ENCODE data around the gene CLEC10A. TPM values are rescaled to one million over a fixed set of nuclear protein-coding genes. Genes with fewer than 3 reads are reported as not detected.
A peak's percentile ranks its signal among the peaks of the same experiment; 100 is the strongest.

Gene CLEC10A
- total RNA-seq, 1 experiment from 2014 or later: not detected

- peaks cover 23% of the 10 kb centered on the region for H3K79me2 ChIP-seq (ENCODE audit: low read depth)
- intact Hi-C loops (cut with micrococcal nuclease; ENCODE audit: unreplicated experiment): no loop called here
- POLR2A ChIA-PET (ENCODE audit: unreplicated experiment): interaction anchor here (0.5 to 1.2 kb wide), 4 partner anchors 11 to 94 kb away, joined by 3 to 18 read pairs (median 6); no protein-coding TSS in a partner anchor
- no peaks in the 10 kb centered on the region for H3K9me2 ChIP-seq (ENCODE audit: insufficient read depth)
- peaks cover 30% of the 10 kb centered on the region; the same call in 1 of the 2 replicates for H3F3A ChIP-seq (ENCODE audit: insufficient read depth, low read depth)
- TSS peak; percentile 97 for BruUV-seq (replicated peaks)
- no peaks in the 10 kb centered on the region for H3K9me3 ChIP-seq (ENCODE audit: insufficient read depth, low read depth)
- peak overlapping the region; percentile 61 for H3K27ac ChIP-seq
- no peak for DNase-seq
- no peaks in the 10 kb centered on the region for H3K27me3 ChIP-seq (ENCODE audit: insufficient read depth, low read depth)
- H3K4me1 ChIP-seq (replicated peaks; ENCODE audit: insufficient read depth): peaks cover 20% of the 10 kb centered on the region
- H2AFZ ChIP-seq: peak overlapping the region; percentile 89
- TF ChIP-seq CTCF (conservative IDR thresholded peaks at IDR 0.05) (no peak), EZH2 (IDR thresholded peaks at IDR 0.05; ENCODE audit: low read depth) (no peak)
- H4K20me1 ChIP-seq (ENCODE audit: insufficient read depth): no peaks in the 10 kb centered on the region
- H3K36me3 ChIP-seq (ENCODE audit: low read depth): 0 out of 2 replicates have a peak, but pooled peaks cover 4% of the 10 kb centered on the region
- H3K4me3 ChIP-seq: peak overlapping the region; percentile 76
- CTCF ChIA-PET: interaction anchor here (0.7 to 2.2 kb wide), 3 partner anchors 11 to 13 kb away, joined by 3 to 10 read pairs (median 4); no protein-coding TSS in a partner anchor
- H3K4me2 ChIP-seq: peak overlapping the region; percentile 81
Measured at GRCh38 chr17:7034955-7035590, 45.0 kb downstream of the CLEC10A start.

GRCh38 chr17:7029659-7030058 lies 50.4 kb downstream of the CLEC10A start:
- CTCF ChIA-PET: no interaction called here

GRCh38 chr17:7029096-7029495 lies 51.0 kb downstream of the CLEC10A start:
- H3K79me2 ChIP-seq (ENCODE audit: low read depth): no peaks in the 10 kb centered on the region
- no peaks in the 10 kb centered on the region for H3K36me3 ChIP-seq (ENCODE audit: low read depth)
- no peak for TF ChIP-seq EZH2 (IDR thresholded peaks at IDR 0.05; ENCODE audit: low read depth)
- TF ChIP-seq CTCF (conservative IDR thresholded peaks at IDR 0.05): no peak
- no peaks in the 10 kb centered on the region for H3K27me3 ChIP-seq (ENCODE audit: insufficient read depth, low read depth)
- H3K4me3 ChIP-seq: no peak overlapping the region
- no peak overlapping the region for H2AFZ ChIP-seq
- H3F3A ChIP-seq (ENCODE audit: insufficient read depth, low read depth): peaks cover 9% of the 10 kb centered on the region; the same call in 1 of the 2 replicates
- no peaks in the 10 kb centered on the region for H3K9me3 ChIP-seq (ENCODE audit: insufficient read depth, low read depth)
- no peaks in the 10 kb centered on the region for H3K4me1 ChIP-seq (replicated peaks; ENCODE audit: insufficient read depth)
- H4K20me1 ChIP-seq (ENCODE audit: insufficient read depth): no peaks in the 10 kb centered on the region
- CTCF ChIA-PET: no interaction called here
- no peak for DNase-seq
- BruUV-seq (replicated peaks): no TSS peak
- H3K4me2 ChIP-seq: no peak overlapping the region
- H3K27ac ChIP-seq: no peak overlapping the region
- POLR2A ChIA-PET (ENCODE audit: unreplicated experiment): no interaction called here
- H3K9me2 ChIP-seq (ENCODE audit: insufficient read depth): no peaks in the 10 kb centered on the region
- intact Hi-C loops (cut with micrococcal nuclease; ENCODE audit: unreplicated experiment): no loop called here

More at GRCh38 chr17:7029659-7030058, 50.4 kb downstream of the CLEC10A start:
- Histone ChIP-seq H3K9me2 (ENCODE audit: insufficient read depth) (no peaks in the 10 kb centered on the region), H3K27ac (no peak overlapping the region), H3K4me3 (no peak overlapping the region), H4K20me1 (ENCODE audit: insufficient read depth) (no peaks in the 10 kb centered on the region), H2AFZ (no peak overlapping the region), H3K4me2 (no peak overlapping the region), H3K79me2 (ENCODE audit: low read depth) (no peaks in the 10 kb centered on the region), H3K4me1 (replicated peaks; ENCODE audit: insufficient read depth) (0 out of 2 replicates have a peak, but pooled peaks cover under 1% of the 10 kb centered on the region), H3K27me3 (ENCODE audit: insufficient read depth, low read depth) (no peaks in the 10 kb centered on the region), H3K9me3 (ENCODE audit: insufficient read depth, low read depth) (no peaks in the 10 kb centered on the region), H3F3A (ENCODE audit: insufficient read depth, low read depth) (peaks cover 4% of the 10 kb centered on the region; the same call in 1 of the 2 replicates), H3K36me3 (ENCODE audit: low read depth) (no peaks in the 10 kb centered on the region)
- POLR2A ChIA-PET (ENCODE audit: unreplicated experiment): no interaction called here
- intact Hi-C loops (cut with micrococcal nuclease; ENCODE audit: unreplicated experiment): no loop called here
- no TSS peak for BruUV-seq (replicated peaks)
- DNase-seq: no peak
- TF ChIP-seq CTCF (conservative IDR thresholded peaks at IDR 0.05): no peak
- TF ChIP-seq EZH2 (IDR thresholded peaks at IDR 0.05; ENCODE audit: low read depth): no peak
